ENCODE measurements around the gene ARL9. TPM values are rescaled to one million over a fixed set of nuclear protein-coding genes. Genes with fewer than 3 reads are reported as not detected.

ARL9 gene
- polyA plus RNA-seq, 1 donor from 2014 or later = 0.11 TPM

- Histone ChIP-seq H3K4me2 (ENCODE audit: low read length) (no peak overlapping the region), H3K36me3 (ENCODE audit: insufficient read depth, low read length) (peaks cover 6% of the 10 kb centered on the region), H3K27me3 (ENCODE audit: insufficient read depth, low read depth, low read length) (no peaks in the 10 kb centered on the region), H3K9me2 (ENCODE audit: insufficient read depth, low read length) (no peaks in the 10 kb centered on the region), H3K9me3 (ENCODE audit: low read length) (no peaks in the 10 kb centered on the region), H3K79me2 (replicated peaks; ENCODE audit: insufficient read depth, low read length) (peaks cover 32% of the 10 kb centered on the region), H3K9ac (ENCODE audit: low read length) (no peak overlapping the region), H3F3A (ENCODE audit: insufficient read depth, low read length, poor library complexity, severe bottlenecking) (no peaks in the 10 kb centered on the region), H3K4me3 (ENCODE audit: low read length) (no peak overlapping the region), H3K27ac (ENCODE audit: low read length) (no peak overlapping the region), H4K20me1 (ENCODE audit: insufficient read depth) (no peaks in the 10 kb centered on the region), H2AFZ (ENCODE audit: low read depth, low read length) (no peak overlapping the region)
- no peak for TF ChIP-seq RAD21 (conservative IDR thresholded peaks at IDR 0.05)
- TF ChIP-seq CTCF (IDR thresholded peaks at IDR 0.05; ENCODE audit: poor library complexity, severe bottlenecking) = no peak
- TF ChIP-seq TAF1 (IDR thresholded peaks at IDR 0.05; ENCODE audit: low read depth) = no peak
- no peak for TF ChIP-seq REST (IDR thresholded peaks at IDR 0.05; ENCODE audit: borderline replicate concordance)
These were observed 43.4 kb upstream of the ARL9 start for GRCh38 chr4:56462157-56462556.

- H3K4me3 ChIP-seq (ENCODE audit: low read length) = peak overlapping the region; percentile 88
- H4K20me1 ChIP-seq (ENCODE audit: insufficient read depth) = no peaks in the 10 kb centered on the region
- H2AFZ ChIP-seq (ENCODE audit: low read depth, low read length) = no peak overlapping the region
- peaks cover 6% of the 10 kb centered on the region for H3K36me3 ChIP-seq (ENCODE audit: insufficient read depth, low read length)
- no peaks in the 10 kb centered on the region for H3K9me2 ChIP-seq (ENCODE audit: insufficient read depth, low read length)
- H3K27me3 ChIP-seq (ENCODE audit: insufficient read depth, low read depth, low read length) = no peaks in the 10 kb centered on the region
- no peak overlapping the region for H3K9ac ChIP-seq (ENCODE audit: low read length)
- H3F3A ChIP-seq (ENCODE audit: insufficient read depth, low read length, poor library complexity, severe bottlenecking) = no peaks in the 10 kb centered on the region
- H3K79me2 ChIP-seq (replicated peaks; ENCODE audit: insufficient read depth, low read length) = peaks cover 35% of the 10 kb centered on the region
- no peak overlapping the region for H3K4me2 ChIP-seq (ENCODE audit: low read length)
- H3K27ac ChIP-seq (ENCODE audit: low read length) = no peak overlapping the region
- TF ChIP-seq REST (IDR thresholded peaks at IDR 0.05; ENCODE audit: borderline replicate concordance) (no peak), RAD21 (conservative IDR thresholded peaks at IDR 0.05) (no peak), SMC3 (conservative IDR thresholded peaks at IDR 0.05; ENCODE audit: poor library complexity) (no peak), CTCF (IDR thresholded peaks at IDR 0.05; ENCODE audit: poor library complexity, severe bottlenecking) (no peak), EZH2 (IDR thresholded peaks at IDR 0.05; ENCODE audit: borderline replicate concordance, insufficient read depth, low read length, poor library complexity, severe bottlenecking) (no peak), MXI1 (conservative IDR thresholded peaks at IDR 0.05; ENCODE audit: poor library complexity, severe bottlenecking) (no peak), EP300 (conservative IDR thresholded peaks at IDR 0.05; ENCODE audit: poor library complexity, severe bottlenecking) (no peak), TAF1 (IDR thresholded peaks at IDR 0.05; ENCODE audit: low read depth) (no peak), POLR2AphosphoS5 (IDR thresholded peaks at IDR 0.05) (no peak)
- H3K9me3 ChIP-seq (ENCODE audit: low read length) = no peaks in the 10 kb centered on the region
These were observed 41.9 kb upstream of the ARL9 start for GRCh38 chr4:56463711-56464110.
